ENCODE measurements around the gene HAPLN2.
A peak's percentile ranks its signal among the peaks of the same experiment; 100 is the strongest.

Gene HAPLN2

GRCh38 chr1:156664767-156665411 is 45.7 kb downstream of the HAPLN2 start:
- Histone ChIP-seq H3K9me3 (ENCODE audit: insufficient read depth, low read depth, low read length) (no peaks in the 10 kb centered on the region), H3K4me1 (ENCODE audit: control insufficient read depth in 1 of 2, insufficient read depth in 2 of 2, low read length in 2 of 2) (peaks cover 74 to 91% of the 10 kb centered on the region in 2 experiments), H3K36me3 (ENCODE audit: control insufficient read depth in 1 of 2, insufficient read depth in 2 of 2, low read length in 2 of 2) (no peaks in the 10 kb centered on the region), H3K27ac (ENCODE audit: low read depth, low read length) (peak overlapping the region; percentile 59), H3K4me2 (ENCODE audit: low read length) (no peak overlapping the region), H3K18ac (ENCODE audit: low read length) (peak overlapping the region; percentile 80), H3K79me2 (ENCODE audit: control insufficient read depth, insufficient read depth, low read length, poor library complexity) (peaks cover 7% of the 10 kb centered on the region), H3K27me3 (ENCODE audit: insufficient read depth, low read length) (no peaks in the 10 kb centered on the region), H2BK120ac (ENCODE audit: insufficient read depth, low read length, poor library complexity) (peak overlapping the region; percentile 76), H2AFZ (ENCODE audit: insufficient read depth, low read length, poor library complexity) (peak overlapping the region; percentile 61), H4K12ac (ENCODE audit: low read depth, low read length) (peak overlapping the region; percentile 56), H4K91ac (ENCODE audit: low read depth, low read length) (peak overlapping the region; percentile 85), H4K8ac (ENCODE audit: low read depth, low read length) (peak overlapping the region; percentile 55), H3K14ac (ENCODE audit: low read length) (peak overlapping the region; percentile 69), H2BK5ac (ENCODE audit: low read depth, low read length, poor library complexity) (peak overlapping the region; percentile 74), H3K4ac (ENCODE audit: low read depth, low read length) (peak overlapping the region; percentile 43), H3K23ac (ENCODE audit: low read length) (no peak overlapping the region), H3K79me1 (ENCODE audit: low read length) (peaks cover 74% of the 10 kb centered on the region), H3K9ac (ENCODE audit: low read length) (no peak overlapping the region), H2AK5ac (ENCODE audit: low read length) (peak overlapping the region; percentile 86), H3K4me3 (ENCODE audit: low read depth, low read length) (no peak overlapping the region), H2BK12ac (ENCODE audit: low read length) (peak overlapping the region; percentile 95)
- no CpG with 5 or more reads among the region's 16 CpGs for WGBS (ENCODE audit: extremely low coverage, insufficient coverage, insufficient read length)
- no peak for DNase-seq

- H3K9ac ChIP-seq (ENCODE audit: low read length) = peak overlapping the region; percentile 11
- H3K27me3 ChIP-seq (ENCODE audit: insufficient read depth, low read length) = no peaks in the 10 kb centered on the region
- peak overlapping the region; percentile 39 for H4K8ac ChIP-seq (ENCODE audit: low read depth, low read length)
- H3K4me1 ChIP-seq (ENCODE audit: control insufficient read depth in 1 of 2, insufficient read depth in 2 of 2, low read length in 2 of 2) = peaks cover 78 to 94% of the 10 kb centered on the region in 2 experiments
- no CpG with 5 or more reads among the region's 3 CpGs for WGBS (ENCODE audit: extremely low coverage, insufficient coverage, insufficient read length)
- peak overlapping the region; percentile 75 for H2BK120ac ChIP-seq (ENCODE audit: insufficient read depth, low read length, poor library complexity)
- DNase-seq = no peak
- H3K23ac ChIP-seq (ENCODE audit: low read length) = no peak overlapping the region
- H3K9me3 ChIP-seq (ENCODE audit: insufficient read depth, low read depth, low read length) = no peaks in the 10 kb centered on the region
- H3K79me2 ChIP-seq (ENCODE audit: control insufficient read depth, insufficient read depth, low read length, poor library complexity) = peaks cover 7% of the 10 kb centered on the region
- H2AK5ac ChIP-seq (ENCODE audit: low read length) = peak overlapping the region; percentile 57
- H3K4ac ChIP-seq (ENCODE audit: low read depth, low read length) = peak overlapping the region; percentile 31
- H3K4me3 ChIP-seq (ENCODE audit: low read depth, low read length) = no peak overlapping the region
- peak overlapping the region; percentile 88 for H2BK12ac ChIP-seq (ENCODE audit: low read length)
- H3K14ac ChIP-seq (ENCODE audit: low read length) = peak overlapping the region; percentile 54
- H4K12ac ChIP-seq (ENCODE audit: low read depth, low read length) = no peak overlapping the region
- no peak overlapping the region for H3K4me2 ChIP-seq (ENCODE audit: low read length)
- no peak overlapping the region for H2AFZ ChIP-seq (ENCODE audit: insufficient read depth, low read length, poor library complexity)
- H4K91ac ChIP-seq (ENCODE audit: low read depth, low read length) = peak overlapping the region; percentile 84
- peak overlapping the region; percentile 36 for H3K27ac ChIP-seq (ENCODE audit: low read depth, low read length)
- peaks cover 0 to 3% of the 10 kb centered on the region in 2 experiments for H3K36me3 ChIP-seq (ENCODE audit: control insufficient read depth in 1 of 2, insufficient read depth in 2 of 2, low read length in 2 of 2)
- H3K79me1 ChIP-seq (ENCODE audit: low read length) = peaks cover 75% of the 10 kb centered on the region
- H3K18ac ChIP-seq (ENCODE audit: low read length) = peak overlapping the region; percentile 42
- H2BK5ac ChIP-seq (ENCODE audit: low read depth, low read length, poor library complexity) = peak overlapping the region; percentile 59
Measured at GRCh38 chr1:156665539-156665938, 46.3 kb downstream of the HAPLN2 start.

GRCh38 chr1:156666862-156667609 is 47.8 kb downstream of the HAPLN2 start:
- Histone ChIP-seq H3K23ac (ENCODE audit: low read length) (no peak overlapping the region), H2BK120ac (ENCODE audit: insufficient read depth, low read length, poor library complexity) (peak overlapping the region; percentile 92), H4K12ac (ENCODE audit: low read depth, low read length) (peak overlapping the region; percentile 45), H3K18ac (ENCODE audit: low read length) (peak overlapping the region; percentile 97), H3K27me3 (ENCODE audit: insufficient read depth, low read length) (no peaks in the 10 kb centered on the region), H3K79me2 (ENCODE audit: control insufficient read depth, insufficient read depth, low read length, poor library complexity) (peaks cover 7% of the 10 kb centered on the region), H3K4me1 (ENCODE audit: control insufficient read depth in 1 of 2, insufficient read depth in 2 of 2, low read length in 2 of 2) (peaks cover 70 to 86% of the 10 kb centered on the region in 2 experiments), H4K8ac (ENCODE audit: low read depth, low read length) (peak overlapping the region; percentile 81), H4K91ac (ENCODE audit: low read depth, low read length) (peak overlapping the region; percentile 96), H3K4me3 (ENCODE audit: low read depth, low read length) (no peak overlapping the region), H3K4me2 (ENCODE audit: low read length) (no peak overlapping the region), H2BK5ac (ENCODE audit: low read depth, low read length, poor library complexity) (peak overlapping the region; percentile 89), H3K4ac (ENCODE audit: low read depth, low read length) (peak overlapping the region; percentile 53), H3K79me1 (ENCODE audit: low read length) (peaks cover 60% of the 10 kb centered on the region), H2AFZ (ENCODE audit: insufficient read depth, low read length, poor library complexity) (peak overlapping the region; percentile 71), H2BK12ac (ENCODE audit: low read length) (peak overlapping the region; percentile 72), H2AK5ac (ENCODE audit: low read length) (peak overlapping the region; percentile 86), H3K36me3 (ENCODE audit: control insufficient read depth in 1 of 2, insufficient read depth in 2 of 2, low read length in 2 of 2) (peaks cover 3 to 5% of the 10 kb centered on the region in 2 experiments), H3K14ac (ENCODE audit: low read length) (peak overlapping the region; percentile 95), H3K27ac (ENCODE audit: low read depth, low read length) (peak overlapping the region; percentile 93), H3K9ac (ENCODE audit: low read length) (no peak overlapping the region), H3K9me3 (ENCODE audit: insufficient read depth, low read depth, low read length) (no peaks in the 10 kb centered on the region)
- WGBS (ENCODE audit: extremely low coverage, insufficient coverage, insufficient read length) = no CpG with 5 or more reads among the region's 9 CpGs
- peak; percentile 43 to 64 for DNase-seq

- H3K4me2 ChIP-seq (ENCODE audit: low read length) = peak overlapping the region; percentile 18
- H4K8ac ChIP-seq (ENCODE audit: low read depth, low read length) = peak overlapping the region; percentile 81
- H4K91ac ChIP-seq (ENCODE audit: low read depth, low read length) = peak overlapping the region; percentile 96
- no peak overlapping the region for H3K9ac ChIP-seq (ENCODE audit: low read length)
- no peak for DNase-seq
- H3K23ac ChIP-seq (ENCODE audit: low read length) = no peak overlapping the region
- H2BK5ac ChIP-seq (ENCODE audit: low read depth, low read length, poor library complexity) = peak overlapping the region; percentile 89
- H2AK5ac ChIP-seq (ENCODE audit: low read length) = peak overlapping the region; percentile 86
- peak overlapping the region; percentile 72 for H2BK12ac ChIP-seq (ENCODE audit: low read length)
- peaks cover 56% of the 10 kb centered on the region for H3K79me1 ChIP-seq (ENCODE audit: low read length)
- peaks cover 66 to 80% of the 10 kb centered on the region in 2 experiments for H3K4me1 ChIP-seq (ENCODE audit: control insufficient read depth in 1 of 2, insufficient read depth in 2 of 2, low read length in 2 of 2)
- H4K12ac ChIP-seq (ENCODE audit: low read depth, low read length) = peak overlapping the region; percentile 45
- H3K36me3 ChIP-seq (ENCODE audit: control insufficient read depth in 1 of 2, insufficient read depth in 2 of 2, low read length in 2 of 2) = peaks cover 6 to 7% of the 10 kb centered on the region in 2 experiments
- peaks cover 7% of the 10 kb centered on the region for H3K79me2 ChIP-seq (ENCODE audit: control insufficient read depth, insufficient read depth, low read length, poor library complexity)
- no peak overlapping the region for H3K4me3 ChIP-seq (ENCODE audit: low read depth, low read length)
- peak overlapping the region; percentile 97 for H3K18ac ChIP-seq (ENCODE audit: low read length)
- H3K27ac ChIP-seq (ENCODE audit: low read depth, low read length) = peak overlapping the region; percentile 93
- no CpG with 5 or more reads among the region's 5 CpGs for WGBS (ENCODE audit: extremely low coverage, insufficient coverage, insufficient read length)
- H3K9me3 ChIP-seq (ENCODE audit: insufficient read depth, low read depth, low read length) = no peaks in the 10 kb centered on the region
- peak overlapping the region; percentile 92 for H2BK120ac ChIP-seq (ENCODE audit: insufficient read depth, low read length, poor library complexity)
- no peaks in the 10 kb centered on the region for H3K27me3 ChIP-seq (ENCODE audit: insufficient read depth, low read length)
- peak overlapping the region; percentile 53 for H3K4ac ChIP-seq (ENCODE audit: low read depth, low read length)
- peak overlapping the region; percentile 95 for H3K14ac ChIP-seq (ENCODE audit: low read length)
- peak overlapping the region; percentile 71 for H2AFZ ChIP-seq (ENCODE audit: insufficient read depth, low read length, poor library complexity)
Measured at GRCh38 chr1:156667610-156667967, 48.4 kb downstream of the HAPLN2 start.
